GM19351 (cell line): ENCODE results near the gene HELZ2.

ENCODE experiments used
- ATAC-seq: cut with Tn5 transposase; IDR thresholded peaks from one replicate; pipeline ENCODE4 v1.9.1; 2021; ENCODE audit warnings: mild to moderate bottlenecking, moderate library complexity; ENCODE audit not compliant: unreplicated experiment

HELZ2 gene

DNA sequence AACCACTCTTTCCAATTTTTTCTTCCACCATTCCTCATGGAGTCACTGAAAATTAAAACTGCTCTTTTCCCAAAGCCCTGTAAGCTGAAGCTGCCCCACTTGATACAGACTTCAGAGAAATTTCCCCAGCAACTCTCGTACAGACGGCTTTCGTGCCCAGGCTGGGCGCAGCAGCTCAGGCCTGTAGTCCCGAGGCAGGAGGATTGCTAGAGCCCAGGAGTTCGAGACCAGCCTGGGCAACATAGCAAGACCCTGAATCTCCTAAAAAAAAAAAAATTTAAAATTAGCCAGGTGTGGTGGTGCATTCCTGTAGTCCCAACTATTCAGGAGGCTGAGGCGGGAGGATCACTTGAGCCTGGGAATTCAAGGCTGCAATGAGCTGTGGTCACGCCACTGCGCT, 46.9 kb downstream of the HELZ2 start:
- ATAC-seq = no peak

DNA sequence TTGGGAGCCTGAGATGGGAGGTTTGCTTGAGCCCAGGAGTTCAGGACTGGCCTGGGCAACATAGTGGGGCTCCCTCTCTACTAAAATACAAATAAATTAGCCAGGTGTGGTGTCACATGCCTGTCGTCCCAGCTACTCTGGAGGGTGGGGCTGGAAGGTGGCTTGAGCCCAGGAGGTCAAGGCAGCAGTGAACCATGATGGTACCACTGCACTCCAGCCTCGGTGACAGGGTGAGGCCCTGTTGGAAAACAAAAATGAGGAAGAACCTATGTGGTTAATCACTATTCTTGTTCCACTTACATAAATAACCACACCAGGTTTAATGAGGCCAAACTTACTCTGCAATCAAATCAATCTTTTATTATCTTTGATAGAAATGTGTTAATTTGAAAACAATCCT, 48.1 kb downstream of the HELZ2 start:
- no peak for ATAC-seq

DNA sequence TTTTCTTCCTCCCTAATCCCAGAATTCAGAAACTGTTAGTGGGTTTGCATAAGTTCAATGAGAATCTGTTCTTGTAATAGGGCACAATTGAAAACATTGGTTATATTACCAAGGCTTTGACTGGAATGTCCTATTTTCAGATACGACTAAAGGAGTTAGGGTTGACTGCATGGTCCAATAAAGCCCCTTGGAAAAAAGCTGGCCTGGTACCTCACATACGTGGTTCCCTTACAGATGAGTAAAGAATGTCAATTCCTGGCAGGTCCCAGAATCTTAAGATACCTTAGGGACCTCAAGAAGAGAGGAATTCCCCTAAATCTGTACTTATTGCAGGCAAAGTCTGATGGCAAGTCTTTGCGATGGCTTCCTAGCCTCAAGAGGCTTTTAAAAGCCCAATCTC, 48.9 kb downstream of the HELZ2 start:
- no peak for ATAC-seq
